HepG2 (cell line): ENCODE measurements around the gene ORC4. TPM values are rescaled to one million over a fixed set of nuclear protein-coding genes. Genes with fewer than 3 reads are reported as not detected.

Experiments
- BORCS8-MEF2B ChIP-seq: sonication (generic); formaldehyde crosslinking; IDR thresholded peaks from 2 replicates; pipeline ENCODE4 v1.8.0; 2022; ENCODE audit warnings: mild to moderate bottlenecking, missing genetic modification reagents
- ELF4 ChIP-seq: sonication (generic); formaldehyde crosslinking; IDR thresholded peaks from 2 replicates; pipeline ENCODE4 v1.5.0; 2020; ENCODE audit warnings: missing genetic modification reagents, mild to moderate bottlenecking, moderate library complexity, borderline replicate concordance
- ETV5 ChIP-seq: IDR thresholded peaks from 2 replicates; pipeline ENCODE4 v1.6.1; 2018; ENCODE audit warnings: missing biosample characterization, missing genetic modification reagents, inconsistent platforms, borderline replicate concordance
- HMG20A ChIP-seq: IDR thresholded peaks from 2 replicates; pipeline ENCODE4 v1.6.1; 2016; ENCODE audit warnings: borderline replicate concordance
- HMGXB4 ChIP-seq, 2 experiments: sonication (generic) in 1 of 2; formaldehyde crosslinking in 1 of 2; IDR thresholded peaks; 2 replicates each; pipeline versions ENCODE4 v1.4.0 to v1.6.1; 2018 to 2020; ENCODE audit warnings: missing genetic modification reagents in 2 of 2, borderline replicate concordance in 1 of 2, low read depth in 1 of 2, mild to moderate bottlenecking in 1 of 2, missing biosample characterization in 1 of 2
- ISL2 ChIP-seq: sonication (generic); formaldehyde crosslinking; IDR thresholded peaks from 2 replicates; pipeline ENCODE4 v1.5.0; 2020; ENCODE audit warnings: missing genetic modification reagents
- KLF12 ChIP-seq: sonication (generic); formaldehyde crosslinking; IDR thresholded peaks from 2 replicates; pipeline ENCODE4 v1.4.0; 2020; ENCODE audit warnings: missing genetic modification reagents, borderline replicate concordance
- NFAT5 ChIP-seq: sonication (generic); formaldehyde crosslinking; IDR thresholded peaks from 2 replicates; pipeline ENCODE4 v1.4.0; 2020; ENCODE audit warnings: missing genetic modification reagents
- TBP ChIP-seq: sonication (generic); formaldehyde crosslinking; IDR thresholded peaks from 2 replicates; pipeline ENCODE4 v1.5.0; 2020; ENCODE audit warnings: missing genetic modification reagents
- ZBTB33 ChIP-seq: sonication (generic); formaldehyde crosslinking; IDR thresholded peaks from 2 replicates; pipeline ENCODE4 v1.4.0; 2020; ENCODE audit warnings: missing genetic modification reagents
- ZFP41 ChIP-seq: sonication (generic); formaldehyde crosslinking; IDR thresholded peaks from 2 replicates; pipeline ENCODE4 v1.4.0; 2020; ENCODE audit warnings: mild to moderate bottlenecking, missing genetic modification reagents, borderline replicate concordance
- ZKSCAN5 ChIP-seq: sonication (generic); formaldehyde crosslinking; IDR thresholded peaks from 2 replicates; pipeline ENCODE4 v1.5.1; 2020; ENCODE audit warnings: mild to moderate bottlenecking, missing genetic modification reagents
- ZNF136 ChIP-seq: sonication (generic); formaldehyde crosslinking; IDR thresholded peaks from 2 replicates; pipeline ENCODE4 v1.8.1; 2022; ENCODE audit warnings: low read depth, mild to moderate bottlenecking, moderate library complexity, missing genetic modification reagents
- ZNF496 ChIP-seq: sonication (generic); formaldehyde crosslinking; IDR thresholded peaks from 2 replicates; pipeline ENCODE4 v1.8.1; 2023; ENCODE audit warnings: mild to moderate bottlenecking, moderate library complexity, missing genetic modification reagents; ENCODE audit not compliant: insufficient replicate concordance
- ZNF546 ChIP-seq: sonication (generic); formaldehyde crosslinking; conservative IDR thresholded peaks from 2 replicates; pipeline ENCODE4 v1.8.1; 2023; ENCODE audit warnings: mild to moderate bottlenecking, missing genetic modification reagents
- ZSCAN25 ChIP-seq: sonication (generic); formaldehyde crosslinking; IDR thresholded peaks from 2 replicates; pipeline ENCODE4 v1.8.0; 2022; ENCODE audit warnings: mild to moderate bottlenecking, missing genetic modification reagents
- ZSCAN30 ChIP-seq: sonication (generic); formaldehyde crosslinking; IDR thresholded peaks from 2 replicates; pipeline ENCODE4 v1.5.0; 2020; ENCODE audit warnings: mild to moderate bottlenecking, missing genetic modification reagents
- ZZZ3 ChIP-seq: sonication (generic); formaldehyde crosslinking; IDR thresholded peaks from 2 replicates; pipeline ENCODE4 v1.4.0; 2020; ENCODE audit warnings: missing genetic modification reagents, mild to moderate bottlenecking, borderline replicate concordance
- polyA plus RNA-seq, 8 experiments: library from polyadenylated mRNA; depleted of rRNA in 3 of 8; stranded (reverse) in 7 of 8; unstranded in 1 of 8; fragments of >200 nt; fragmentation: Illumina TruSeq in 4 of 8; extraction: Trizol in 4 of 8; gene quantifications; 2 replicates each; pipeline versions ENCODE4 v1.2.1 to v1.2.3, GENCODE V29; 2011 to 2016; ENCODE audit warnings: low read depth in 4 of 8, missing spikeins in 1 of 8, mixed read lengths in 1 of 8; ENCODE audit not compliant: insufficient read depth in 1 of 8
- total RNA-seq, 5 experiments: library from RNA; depleted of rRNA; stranded (reverse); fragments of >200 nt; fragmentation: Illumina TruSeq; extraction: Trizol; gene quantifications; 2 replicates each; pipeline ENCODE4 v1.2.3, GENCODE V29; 2016; ENCODE audit warnings: low read depth in 1 of 5

The ORC4 gene
- total and polyA plus RNA-seq, 2 of the 13 experiments (the other 11 are each of a cell fraction or from before 2014, with no cell fraction given), result 28.6 to 84.8 TPM

GRCh38 chr2:148020111-148021058 is at the start of gene ORC4 (continued):
- TF ChIP-seq ISL2, result peak; percentile 93
- TF ChIP-seq ZNF136 (CRISPR knock-in tag), result peak; percentile 88
- TF ChIP-seq ZBTB33 (CRISPR knock-in tag), result peak; percentile 14; the same call in 1 of the 2 replicates
- no peak for TF ChIP-seq ZNF496 (CRISPR knock-in tag)
- TF ChIP-seq ZSCAN30 (CRISPR knock-in tag), result no peak
- peak; percentile 75; the same call in 1 of the 2 replicates for TF ChIP-seq NFAT5 (CRISPR knock-in tag)
- no peak for TF ChIP-seq ZSCAN25 (CRISPR knock-in tag)
- TF ChIP-seq ZNF546 (CRISPR knock-in tag), result peak; percentile 41; the same call in 1 of the 2 replicates
- 0 out of 2 replicates have a peak, but pooled peaks have one; percentile 51 for TF ChIP-seq ZKSCAN5 (CRISPR knock-in tag)
- TF ChIP-seq HMGXB4 (CRISPR knock-in tag; IDR thresholded peaks at IDR 0.05; ENCODE audit: borderline replicate concordance in 1 of 2, low read depth in 1 of 2), result peak; percentile 98
- peak; percentile 83 for TF ChIP-seq ELF4 (CRISPR knock-in tag)
- TF ChIP-seq TBP (CRISPR knock-in tag), result no peak
- TF ChIP-seq HMG20A, result peak; percentile 29
- peak; percentile 93 for TF ChIP-seq ETV5 (CRISPR knock-in tag)
- TF ChIP-seq ZFP41 (CRISPR knock-in tag), result peak; percentile 87; the same call in 1 of the 2 replicates
- peak; percentile 94; the same call in 1 of the 2 replicates for TF ChIP-seq ZZZ3 (CRISPR knock-in tag)
- peak; percentile 92 for TF ChIP-seq BORCS8-MEF2B (CRISPR knock-in tag)
- TF ChIP-seq KLF12, result peak; percentile 81; the same call in 1 of the 2 replicates
